Vagina (tissue), 2 donors: Measurements from ENCODE around the gene FGF12. TPM values are rescaled to one million over a fixed set of nuclear protein-coding genes. Genes with fewer than 3 reads are reported as not detected.

Experiments
- DNase-seq, 2 donors: peaks; one replicate each; pipeline ENCODE4 v3.0.0-alpha.2; 2017; ENCODE audit errors: extremely low spot score in 2 of 2
- H3K27ac ChIP-seq: fragments of 200-600 bp; sonication (generic); one replicate; pipeline ENCODE4 v1.5.1; 2019
- H3K27me3 ChIP-seq: fragments of 200-600 bp; sonication (generic); one replicate; pipeline ENCODE4 v1.5.1; 2019
- H3K36me3 ChIP-seq, 2 donors: fragments of 200-600 bp; sonication (generic); one replicate each; pipeline ENCODE4 v1.5.1; 2017 to 2019
- H3K4me1 ChIP-seq: fragments of 200-600 bp; sonication (generic); one replicate; pipeline ENCODE4 v1.5.1; 2019
- H3K4me3 ChIP-seq, 2 donors: fragments of 200-600 bp; sonication (generic); 1 replicate in 1 of 2; 2 replicates in 1 of 2; pipeline ENCODE4 v1.5.1; 2016 to 2019
- H3K9me3 ChIP-seq: fragments of 200-600 bp; sonication (generic); one replicate; pipeline ENCODE4 v1.5.1; 2019
- CTCF ChIP-seq, 3 experiments: fragments of 450-650 bp in 2 of 3; fragments of 200-600 bp in 1 of 3; sonication (generic) in 1 of 3; IDR thresholded peaks; one replicate each; pipeline ENCODE4 v1.5.1; 2017 to 2019; ENCODE audit warnings: antibody characterized with exemption in 3 of 3, mild to moderate bottlenecking in 2 of 3, moderate library complexity in 2 of 3
- POLR2A ChIP-seq, 2 donors: fragments of 450-650 bp; IDR thresholded peaks; one replicate each; pipeline ENCODE4 v1.6.1; 2017; ENCODE audit warnings: antibody characterized with exemption in 2 of 2, mild to moderate bottlenecking in 2 of 2, moderate library complexity in 2 of 2
- POLR2AphosphoS5 ChIP-seq, 2 donors: sonication (generic); formaldehyde crosslinking; IDR thresholded peaks; one replicate each; pipeline ENCODE4 v1.9.0; 2017; ENCODE audit warnings: antibody characterized with exemption in 2 of 2, mild to moderate bottlenecking in 2 of 2, low read depth in 1 of 2; ENCODE audit not compliant: insufficient read depth in 1 of 2
- intact Hi-C: fragments of 100-400 bp; cut with DNase I; formaldehyde crosslinking; loops from one replicate; pipeline ENCODE4 v1.15.1; 2023
- total RNA-seq: library from RNA; depleted of rRNA; stranded (reverse); fragments of >200 nt; gene quantifications from one replicate; pipeline ENCODE4 v1.2.3, GENCODE V29; 2016

FGF12 gene
- total RNA-seq, 1 donor from 2014 or later, result 1.5 TPM

GRCh38 chr3:192351441-192351840 lies 375.9 kb downstream of the FGF12 start:
- intact Hi-C loops, result no loop called here
- H3K27me3 ChIP-seq, result no peaks in the 10 kb centered on the region
- H3K4me1 ChIP-seq, result no peaks in the 10 kb centered on the region
- no peak overlapping the region for H3K4me3 ChIP-seq
- TF ChIP-seq POLR2AphosphoS5 (IDR thresholded peaks at IDR 0.05; ENCODE audit: insufficient read depth in 1 of 2, low read depth in 1 of 2), result no peak
- no peak for TF ChIP-seq POLR2A (IDR thresholded peaks at IDR 0.05)
- TF ChIP-seq CTCF (IDR thresholded peaks at IDR 0.05), result no peak
- DNase-seq, result no peak
- no peaks in the 10 kb centered on the region for H3K36me3 ChIP-seq
- H3K27ac ChIP-seq, result no peak overlapping the region
- H3K9me3 ChIP-seq, result no peaks in the 10 kb centered on the region

- H3K27me3 ChIP-seq, result no peaks in the 10 kb centered on the region
- no peak overlapping the region for H3K27ac ChIP-seq
- no peak for DNase-seq
- H3K4me3 ChIP-seq, result no peak overlapping the region
- H3K36me3 ChIP-seq, result no peaks in the 10 kb centered on the region
- no peaks in the 10 kb centered on the region for H3K9me3 ChIP-seq
- H3K4me1 ChIP-seq, result no peaks in the 10 kb centered on the region
- TF ChIP-seq POLR2A (IDR thresholded peaks at IDR 0.05), result no peak
- no peak for TF ChIP-seq CTCF (IDR thresholded peaks at IDR 0.05)
- no peak for TF ChIP-seq POLR2AphosphoS5 (IDR thresholded peaks at IDR 0.05; ENCODE audit: insufficient read depth in 1 of 2, low read depth in 1 of 2)
- intact Hi-C loops, result no loop called here
Measured at GRCh38 chr3:192340031-192340430, 387.3 kb downstream of the FGF12 start.

- Histone ChIP-seq H3K9me3 (no peaks in the 10 kb centered on the region), H3K4me1 (no peaks in the 10 kb centered on the region), H3K36me3 (no peaks in the 10 kb centered on the region), H3K4me3 (no peak overlapping the region), H3K27ac (no peak overlapping the region), H3K27me3 (no peaks in the 10 kb centered on the region)
- intact Hi-C loops, result no loop called here
- no peak for DNase-seq
- TF ChIP-seq POLR2A (IDR thresholded peaks at IDR 0.05) (no peak), POLR2AphosphoS5 (IDR thresholded peaks at IDR 0.05; ENCODE audit: insufficient read depth in 1 of 2, low read depth in 1 of 2) (no peak), CTCF (IDR thresholded peaks at IDR 0.05) (no peak)
Measured at GRCh38 chr3:192339214-192339613, 388.1 kb downstream of the FGF12 start.

GRCh38 chr3:192336286-192336685 lies 391.1 kb downstream of the FGF12 start:
- intact Hi-C loops, result no loop called here

More at GRCh38 chr3:192336286-192336685, 391.1 kb downstream of the FGF12 start:
- Histone ChIP-seq H3K27me3 (no peaks in the 10 kb centered on the region), H3K4me1 (no peaks in the 10 kb centered on the region), H3K36me3 (no peaks in the 10 kb centered on the region), H3K9me3 (no peaks in the 10 kb centered on the region), H3K27ac (no peak overlapping the region), H3K4me3 (no peak overlapping the region)
- TF ChIP-seq POLR2A (IDR thresholded peaks at IDR 0.05) (no peak), CTCF (IDR thresholded peaks at IDR 0.05) (no peak), POLR2AphosphoS5 (IDR thresholded peaks at IDR 0.05; ENCODE audit: insufficient read depth in 1 of 2, low read depth in 1 of 2) (no peak)
- no peak for DNase-seq
